ENCODE results near the gene RTN1.

DNA sequence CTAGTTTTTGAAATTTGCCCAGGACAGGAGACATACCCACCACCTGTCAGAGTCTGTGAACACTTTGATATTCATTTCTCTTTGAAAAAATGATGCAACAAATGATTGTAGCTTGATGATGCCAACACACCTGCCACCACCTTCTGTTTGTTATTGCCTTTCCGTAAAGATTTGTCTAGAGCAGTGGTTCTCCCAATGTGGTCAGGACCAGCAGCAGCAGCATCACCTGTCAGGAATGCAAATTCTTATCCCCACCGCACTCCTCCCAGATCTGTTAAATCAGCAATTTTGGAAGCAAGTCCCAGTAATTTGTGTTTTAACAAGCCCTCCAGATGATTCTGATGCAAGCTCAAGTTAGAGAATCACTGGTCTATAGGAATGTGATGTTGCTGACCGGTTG lies 303.9 kb downstream of the RTN1 start:
- no peak for TF ChIP-seq GATA3 (IDR thresholded peaks at IDR 0.05; ENCODE audit: low read depth, low read length)
- TF ChIP-seq GATA2 (IDR thresholded peaks at IDR 0.05; ENCODE audit: low read depth, low read length), result no peak
